SK-N-SH treated with all-trans-retinoic acid at 6 μM for 48 hours (cell line): ENCODE measurements around the gene PLXNA4.

ENCODE experiments used
- ARNTL ChIP-seq: fragments of 450-650 bp; formaldehyde crosslinking; IDR thresholded peaks from 2 replicates; pipeline ENCODE4 v1.5.0; 2020; ENCODE audit warnings: low read depth, mild to moderate bottlenecking, moderate library complexity, borderline replicate concordance
- CSRNP3 ChIP-seq: fragments of 250-450 bp; sonication (Bioruptor Pico); IDR thresholded peaks from 2 replicates; pipeline ENCODE4 v1.5.1; 2021; ENCODE audit warnings: mild to moderate bottlenecking, moderate library complexity
- ESRRG ChIP-seq: fragments of 250-450 bp; sonication (Bioruptor Pico); IDR thresholded peaks from 2 replicates; pipeline ENCODE4 v1.6.1; 2021; ENCODE audit warnings: mild to moderate bottlenecking
- GLIS3 ChIP-seq: fragments of 250-450 bp; sonication (Bioruptor Pico); IDR thresholded peaks from 2 replicates; pipeline ENCODE4 v1.5.0; 2020; ENCODE audit warnings: mild to moderate bottlenecking, moderate library complexity
- POU6F1 ChIP-seq: fragments of 250-450 bp; sonication (Bioruptor Pico); IDR thresholded peaks from 2 replicates; pipeline ENCODE4 v1.8.0; 2021; ENCODE audit warnings: low read depth, mild to moderate bottlenecking, moderate library complexity, borderline replicate concordance
- RARB ChIP-seq: fragments of 250-450 bp; sonication (Bioruptor Pico); IDR thresholded peaks from 2 replicates; pipeline ENCODE4 v1.8.0; 2021; ENCODE audit warnings: mild to moderate bottlenecking, moderate library complexity
- ZFP3 ChIP-seq: fragments of 250-450 bp; sonication (Bioruptor Pico); IDR thresholded peaks from 2 replicates; pipeline ENCODE4 v1.5.0; 2020; ENCODE audit warnings: mild to moderate bottlenecking, moderate library complexity
- ZFP30 ChIP-seq: fragments of 450-650 bp; formaldehyde crosslinking; IDR thresholded peaks from 2 replicates; pipeline ENCODE4 v1.5.0; 2022; ENCODE audit warnings: mild to moderate bottlenecking, moderate library complexity
- ZNF8 ChIP-seq: fragments of 450-650 bp; formaldehyde crosslinking; IDR thresholded peaks from 2 replicates; pipeline ENCODE4 v1.5.0; 2020; ENCODE audit warnings: mild to moderate bottlenecking, moderate library complexity
- TF ChIP-seq, protein P1 (sequence below): fragments of 250-450 bp; sonication (Bioruptor Pico); IDR thresholded peaks from 2 replicates; pipeline ENCODE4 v1.8.0; 2020; ENCODE audit warnings: mild to moderate bottlenecking, moderate library complexity, borderline replicate concordance
- TF ChIP-seq, protein P2 (sequence below): fragments of 250-450 bp; sonication (Bioruptor Pico); IDR thresholded peaks from 2 replicates; pipeline ENCODE4 v1.5.1; 2020; ENCODE audit warnings: low read depth, mild to moderate bottlenecking, moderate library complexity

- TF ChIP-seq, protein P1, sequence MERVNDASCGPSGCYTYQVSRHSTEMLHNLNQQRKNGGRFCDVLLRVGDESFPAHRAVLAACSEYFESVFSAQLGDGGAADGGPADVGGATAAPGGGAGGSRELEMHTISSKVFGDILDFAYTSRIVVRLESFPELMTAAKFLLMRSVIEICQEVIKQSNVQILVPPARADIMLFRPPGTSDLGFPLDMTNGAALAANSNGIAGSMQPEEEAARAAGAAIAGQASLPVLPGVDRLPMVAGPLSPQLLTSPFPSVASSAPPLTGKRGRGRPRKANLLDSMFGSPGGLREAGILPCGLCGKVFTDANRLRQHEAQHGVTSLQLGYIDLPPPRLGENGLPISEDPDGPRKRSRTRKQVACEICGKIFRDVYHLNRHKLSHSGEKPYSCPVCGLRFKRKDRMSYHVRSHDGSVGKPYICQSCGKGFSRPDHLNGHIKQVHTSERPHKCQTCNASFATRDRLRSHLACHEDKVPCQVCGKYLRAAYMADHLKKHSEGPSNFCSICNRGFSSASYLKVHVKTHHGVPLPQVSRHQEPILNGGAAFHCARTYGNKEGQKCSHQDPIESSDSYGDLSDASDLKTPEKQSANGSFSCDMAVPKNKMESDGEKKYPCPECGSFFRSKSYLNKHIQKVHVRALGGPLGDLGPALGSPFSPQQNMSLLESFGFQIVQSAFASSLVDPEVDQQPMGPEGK (CRISPR knock-in tag) = no peak
- TF ChIP-seq CSRNP3 (CRISPR knock-in tag) (no peak), ZFP30 (CRISPR knock-in tag) (no peak), ESRRG (no peak), ZNF8 (CRISPR knock-in tag) (no peak), ZFP3 (no peak), GLIS3 (no peak), RARB (CRISPR knock-in tag) (no peak), ARNTL (no peak), POU6F1 (CRISPR knock-in tag) (no peak)
- TF ChIP-seq, protein P2, sequence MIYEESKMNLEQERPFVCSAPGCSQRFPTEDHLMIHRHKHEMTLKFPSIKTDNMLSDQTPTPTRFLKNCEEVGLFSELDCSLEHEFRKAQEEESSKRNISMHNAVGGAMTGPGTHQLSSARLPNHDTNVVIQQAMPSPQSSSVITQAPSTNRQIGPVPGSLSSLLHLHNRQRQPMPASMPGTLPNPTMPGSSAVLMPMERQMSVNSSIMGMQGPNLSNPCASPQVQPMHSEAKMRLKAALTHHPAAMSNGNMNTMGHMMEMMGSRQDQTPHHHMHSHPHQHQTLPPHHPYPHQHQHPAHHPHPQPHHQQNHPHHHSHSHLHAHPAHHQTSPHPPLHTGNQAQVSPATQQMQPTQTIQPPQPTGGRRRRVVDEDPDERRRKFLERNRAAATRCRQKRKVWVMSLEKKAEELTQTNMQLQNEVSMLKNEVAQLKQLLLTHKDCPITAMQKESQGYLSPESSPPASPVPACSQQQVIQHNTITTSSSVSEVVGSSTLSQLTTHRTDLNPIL (CRISPR knock-in tag) = no peak
Observed at GRCh38 chr7:132154695-132155471, 421.4 kb downstream of the PLXNA4 start.
